IgD-negative memory B cell (primary cell): ENCODE measurements around the gene DPH1. TPM values are rescaled to one million over a fixed set of nuclear protein-coding genes. Genes with fewer than 3 reads are reported as not detected.
A peak's percentile ranks its signal among the peaks of the same experiment; 100 is the strongest.

Experiments
- H3K27ac Mint-ChIP-seq, 3 donors: one replicate each; pipeline ENCODE4 v1.8.0; 2020 to 2022; ENCODE audit warnings: mild to moderate bottlenecking in 3 of 3, mixed read lengths in 3 of 3, moderate library complexity in 1 of 3
- H3K27me3 Mint-ChIP-seq: one replicate; pipeline ENCODE4 v1.8.0; 2021; ENCODE audit warnings: mixed read lengths
- H3K36me3 Mint-ChIP-seq: one replicate; pipeline ENCODE4 v1.8.0; 2020; ENCODE audit warnings: mild to moderate bottlenecking, mixed read lengths
- H3K4me1 Mint-ChIP-seq, 3 donors: one replicate each; pipeline ENCODE4 v1.8.0; 2020 to 2022; ENCODE audit warnings: mixed read lengths in 3 of 3, mild to moderate bottlenecking in 1 of 3
- H3K4me3 Mint-ChIP-seq, 4 donors: one replicate each; pipeline ENCODE4 v1.8.0; 2020 to 2022; ENCODE audit warnings: mild to moderate bottlenecking in 4 of 4, mixed read lengths in 4 of 4, moderate library complexity in 3 of 4
- H3K9me3 Mint-ChIP-seq, 3 donors: one replicate each; pipeline ENCODE4 v1.8.0; 2020 to 2021; ENCODE audit warnings: mixed read lengths in 3 of 3, mild to moderate bottlenecking in 1 of 3
- polyA plus RNA-seq: library from polyadenylated mRNA; unstranded; fragments of 300-500 nt; fragmentation: Illumina TruSeq; gene quantifications from one replicate; pipeline ENCODE4 v1.2.3, GENCODE V29; 2021

Gene DPH1
- polyA plus RNA-seq, 1 donor from 2014 or later = 34.4 TPM

GRCh38 chr17:2064980-2065785 is 35.2 kb downstream of the DPH1 start:
- H3K4me3 Mint-ChIP-seq = peak overlapping the region in 3 of 4 donors; percentile 33 to 86 (median 84)
- peaks cover 8% of the 10 kb centered on the region for H3K36me3 Mint-ChIP-seq
- H3K4me1 Mint-ChIP-seq = peaks cover 26 to 29% (median 26%) of the 10 kb centered on the region in 3 donors

GRCh38 chr17:2065949-2066400 is 36.0 kb downstream of the DPH1 start:
- peaks cover 1% of the 10 kb centered on the region for H3K27me3 Mint-ChIP-seq
- H3K27ac Mint-ChIP-seq = no peak overlapping the region
- peaks cover 32 to 34% (median 33%) of the 10 kb centered on the region in 3 donors for H3K4me1 Mint-ChIP-seq
- no peaks in the 10 kb centered on the region for H3K9me3 Mint-ChIP-seq
- H3K36me3 Mint-ChIP-seq = peaks cover 4% of the 10 kb centered on the region
- no peak overlapping the region for H3K4me3 Mint-ChIP-seq

More at GRCh38 chr17:2064980-2065785, 35.2 kb downstream of the DPH1 start:
- peaks cover 1% of the 10 kb centered on the region for H3K27me3 Mint-ChIP-seq
- no peaks in the 10 kb centered on the region for H3K9me3 Mint-ChIP-seq
- H3K27ac Mint-ChIP-seq = peak overlapping the region; percentile 67 to 93 (median 89)

- H3K27ac Mint-ChIP-seq = peak overlapping the region in 1 of 3 donors; percentile 86
- H3K4me1 Mint-ChIP-seq = peaks cover 34 to 37% (median 36%) of the 10 kb centered on the region in 3 donors
- peak overlapping the region in 1 of 4 donors; percentile 12 for H3K4me3 Mint-ChIP-seq
- H3K9me3 Mint-ChIP-seq = no peaks in the 10 kb centered on the region
- peaks cover 4% of the 10 kb centered on the region for H3K36me3 Mint-ChIP-seq
- peaks cover 1% of the 10 kb centered on the region for H3K27me3 Mint-ChIP-seq
These were observed 37.2 kb downstream of the DPH1 start for GRCh38 chr17:2067048-2067561.

GRCh38 chr17:2067608-2068024 is 37.7 kb downstream of the DPH1 start:
- Mint-ChIP-seq H3K9me3 (no peaks in the 10 kb centered on the region), H3K4me1 (peaks cover 31 to 36% (median 33%) of the 10 kb centered on the region in 3 donors), H3K4me3 (no peak overlapping the region), H3K36me3 (peaks cover 7% of the 10 kb centered on the region), H3K27me3 (peaks cover 1% of the 10 kb centered on the region), H3K27ac (peak overlapping the region in 1 of 3 donors; percentile 86)

GRCh38 chr17:2068031-2068518 is 38.1 kb downstream of the DPH1 start:
- Mint-ChIP-seq H3K27me3 (peaks cover 1% of the 10 kb centered on the region), H3K4me1 (peaks cover 31 to 36% (median 32%) of the 10 kb centered on the region in 3 donors), H3K27ac (peak overlapping the region in 1 of 3 donors; percentile 42), H3K36me3 (peaks cover 9% of the 10 kb centered on the region), H3K9me3 (no peaks in the 10 kb centered on the region), H3K4me3 (no peak overlapping the region)

GRCh38 chr17:2068519-2069051 is 38.6 kb downstream of the DPH1 start:
- peak overlapping the region in 2 of 3 donors; percentile 42 to 46 for H3K27ac Mint-ChIP-seq

GRCh38 chr17:2070241-2071023 is 40.5 kb downstream of the DPH1 start:
- peaks cover 15 to 18% (median 17%) of the 10 kb centered on the region in 3 donors for H3K4me1 Mint-ChIP-seq
- peak overlapping the region in 2 of 4 donors; percentile 76 to 81 for H3K4me3 Mint-ChIP-seq
- no peaks in the 10 kb centered on the region for H3K27me3 Mint-ChIP-seq
- peak overlapping the region in 2 of 3 donors; percentile 79 to 80 for H3K27ac Mint-ChIP-seq
- no peaks in the 10 kb centered on the region for H3K9me3 Mint-ChIP-seq
- peaks cover 5% of the 10 kb centered on the region for H3K36me3 Mint-ChIP-seq

More at GRCh38 chr17:2068519-2069051, 38.6 kb downstream of the DPH1 start:
- H3K36me3 Mint-ChIP-seq = peaks cover 9% of the 10 kb centered on the region
- H3K9me3 Mint-ChIP-seq = no peaks in the 10 kb centered on the region
- H3K4me1 Mint-ChIP-seq = peaks cover 27 to 32% (median 31%) of the 10 kb centered on the region in 3 donors
- no peak overlapping the region for H3K4me3 Mint-ChIP-seq
- peaks cover 1% of the 10 kb centered on the region for H3K27me3 Mint-ChIP-seq

GRCh38 chr17:2071024-2071385 is 41.1 kb downstream of the DPH1 start:
- Mint-ChIP-seq H3K36me3 (peaks cover 7% of the 10 kb centered on the region), H3K9me3 (no peaks in the 10 kb centered on the region), H3K27me3 (no peaks in the 10 kb centered on the region), H3K4me3 (peak overlapping the region in 2 of 4 donors; percentile 55 to 76), H3K27ac (peak overlapping the region in 2 of 3 donors; percentile 79 to 80), H3K4me1 (peaks cover 15 to 18% (median 17%) of the 10 kb centered on the region in 3 donors)

- Mint-ChIP-seq H3K4me3 (no peak overlapping the region), H3K27ac (no peak overlapping the region), H3K36me3 (peaks cover 7% of the 10 kb centered on the region)
These were observed 41.7 kb downstream of the DPH1 start for GRCh38 chr17:2071455-2072281.

GRCh38 chr17:2074919-2075318 is 45.0 kb downstream of the DPH1 start:
- Mint-ChIP-seq H3K27ac (no peak overlapping the region), H3K9me3 (no peaks in the 10 kb centered on the region), H3K27me3 (no peaks in the 10 kb centered on the region), H3K4me3 (no peak overlapping the region), H3K36me3 (peaks cover 15% of the 10 kb centered on the region), H3K4me1 (peaks cover 11 to 14% (median 13%) of the 10 kb centered on the region in 3 donors)

More at GRCh38 chr17:2071455-2072281, 41.7 kb downstream of the DPH1 start:
- peaks cover 15 to 18% (median 17%) of the 10 kb centered on the region in 3 donors for H3K4me1 Mint-ChIP-seq
- H3K9me3 Mint-ChIP-seq = no peaks in the 10 kb centered on the region
- H3K27me3 Mint-ChIP-seq = no peaks in the 10 kb centered on the region

- no peak overlapping the region for H3K27ac Mint-ChIP-seq
- H3K4me1 Mint-ChIP-seq = peaks cover 7 to 10% (median 8%) of the 10 kb centered on the region in 3 donors
- no peaks in the 10 kb centered on the region for H3K27me3 Mint-ChIP-seq
- H3K4me3 Mint-ChIP-seq = no peak overlapping the region
- H3K36me3 Mint-ChIP-seq = peaks cover 15% of the 10 kb centered on the region
- H3K9me3 Mint-ChIP-seq = no peaks in the 10 kb centered on the region
These were observed 45.6 kb downstream of the DPH1 start for GRCh38 chr17:2075336-2076086.

GRCh38 chr17:2076087-2076984 is 46.4 kb downstream of the DPH1 start:
- Mint-ChIP-seq H3K9me3 (no peaks in the 10 kb centered on the region), H3K36me3 (peaks cover 15% of the 10 kb centered on the region), H3K27ac (no peak overlapping the region)

More at GRCh38 chr17:2076087-2076984, 46.4 kb downstream of the DPH1 start:
- Mint-ChIP-seq H3K4me1 (peaks cover 0 to 2% (median 0%) of the 10 kb centered on the region in 3 donors), H3K27me3 (no peaks in the 10 kb centered on the region), H3K4me3 (no peak overlapping the region)
